GM12878 (cell line): ENCODE data around the gene KCNK7. TPM values are rescaled to one million over a fixed set of nuclear protein-coding genes. Genes with fewer than 3 reads are reported as not detected.

Experiments used
- ATAC-seq: fragments of 200-7000 bp; cut with Tn5 transposase; 3 replicates; pipeline ENCODE4 v1.9.1; 2020; ENCODE audit warnings: mild to moderate bottlenecking, moderate library complexity
- BruUV-seq: library from RNA; stranded (reverse); fragments of 400-500 nt; replicated peaks from 2 replicates; lab custom pipeline; 2021; lab: Mats Ljungman, UMichigan
- CTCF ChIA-PET: fragments of 300-600 bp; sonication (Branson Sonifier 250); formaldehyde crosslinking; extraction: SDS; loops from one replicate; lab custom pipeline; 2021; ENCODE audit warnings: inconsistent platforms; lab: Yijun Ruan, JAX
- POLR2A ChIA-PET: fragments of 350-600 bp; formaldehyde crosslinking; extraction: SDS; loops from one replicate; lab custom pipeline; 2021; ENCODE audit warnings: inconsistent platforms; lab: Charles Lee
- RAD21 ChIA-PET: fragments of 300-600 bp; sonication (Branson Sonifier 250); formaldehyde crosslinking; loops from one replicate; lab custom pipeline; 2023; ENCODE audit warnings: antibody characterized with exemption; ENCODE audit not compliant: unreplicated experiment; lab: Charles Lee
- SMC1A ChIA-PET: fragments of 300-600 bp; sonication (Branson Sonifier 250); formaldehyde crosslinking; loops from one replicate; lab custom pipeline; 2023; ENCODE audit not compliant: unreplicated experiment, uncharacterized antibody; lab: Charles Lee
- DNase-seq: peaks from one replicate; pipeline ENCODE4 v3.0.0-alpha.2; 2011; ENCODE audit warnings: low read depth, low spot score
- FAIRE-seq: peaks from 3 replicates; lab custom pipeline; 2011; peaks lifted over from hg19 to GRCh38; lab: Jason Lieb, UNC
- H2AFZ ChIP-seq: 2 replicates; pipeline ENCODE4 v1.6.0; 2011; ENCODE audit warnings: low read depth, low read length, control low read depth; ENCODE audit not compliant: control insufficient read depth
- H3K27ac ChIP-seq: 2 replicates; pipeline ENCODE4 v1.5.1; 2011; ENCODE audit warnings: control low read depth; ENCODE audit not compliant: control insufficient read depth, insufficient read depth
- H3K27me3 ChIP-seq, 2 experiments: replicated peaks in 1 of 2; 2 replicates each; pipeline versions ENCODE4 v1.6.0 to v1.6.1; 2011; ENCODE audit warnings: low read length in 1 of 2; ENCODE audit not compliant: control insufficient read depth in 2 of 2, insufficient read depth in 2 of 2
- H3K36me3 ChIP-seq, 2 experiments: 2 replicates each; pipeline ENCODE4 v1.5.1; 2011; ENCODE audit warnings: low read length in 1 of 2; ENCODE audit not compliant: control insufficient read depth in 2 of 2, insufficient read depth in 2 of 2
- H3K4me1 ChIP-seq: 2 replicates; pipeline ENCODE4 v1.6.1; 2011; ENCODE audit warnings: mild to moderate bottlenecking, low read length, moderate library complexity, mixed read lengths; ENCODE audit not compliant: control insufficient read depth, insufficient read depth
- H3K4me2 ChIP-seq: 2 replicates; pipeline ENCODE4 v1.6.0; 2011; ENCODE audit warnings: control low read depth; ENCODE audit not compliant: control insufficient read depth, insufficient read depth
- H3K4me3 ChIP-seq: fragments of 200-600 bp; sonication (generic); 2 replicates; pipeline ENCODE4 v1.5.1; 2016
- H3K79me2 ChIP-seq: 2 replicates; pipeline ENCODE4 v1.6.0; 2011; ENCODE audit warnings: low read length; ENCODE audit not compliant: control insufficient read depth, insufficient read depth
- H3K9ac ChIP-seq: 2 replicates; pipeline ENCODE4 v1.8.0; 2011; ENCODE audit warnings: low read length, control low read depth, mixed read lengths; ENCODE audit not compliant: control insufficient read depth, insufficient read depth
- H3K9me3 ChIP-seq: replicated peaks from 3 replicates; pipeline ENCODE4 v1.5.1; 2011; ENCODE audit warnings: mild to moderate bottlenecking, low read length; ENCODE audit not compliant: control insufficient read depth, insufficient read depth
- H4K20me1 ChIP-seq: 2 replicates; pipeline ENCODE4 v1.6.0; 2011; ENCODE audit not compliant: control insufficient read depth, insufficient read depth
- ATF7 ChIP-seq: fragments of 450-650 bp; IDR thresholded peaks from 2 replicates; pipeline ENCODE4 v1.6.1; 2016; ENCODE audit warnings: low read depth, mild to moderate bottlenecking
- CEBPB ChIP-seq, 2 experiments: fragments of 150-350 bp in 1 of 2; IDR thresholded peaks; 2 replicates each; pipeline ENCODE4 v1.6.1; 2012 to 2014; ENCODE audit warnings: low read depth in 2 of 2, low read length in 2 of 2, borderline replicate concordance in 1 of 2, inconsistent platforms in 1 of 2
- CREM ChIP-seq: IDR thresholded peaks from 2 replicates; pipeline ENCODE4 v1.6.1; 2014; ENCODE audit warnings: antibody characterized with exemption, low read depth
- E2F8 ChIP-seq: fragments of 450-650 bp; IDR thresholded peaks from 2 replicates; pipeline ENCODE4 v1.6.1; 2018; ENCODE audit warnings: mild to moderate bottlenecking, low read depth, moderate library complexity; ENCODE audit not compliant: partially characterized antibody
- HDAC2 ChIP-seq: fragments of 200-600 bp; sonication (generic); IDR thresholded peaks from 2 replicates; pipeline ENCODE4 v1.6.1; 2017
- IRF4 ChIP-seq: IDR thresholded peaks from 2 replicates; pipeline ENCODE4 v1.6.1; 2011; ENCODE audit warnings: low read depth, low read length
- NR2C2 ChIP-seq: IDR thresholded peaks from 2 replicates; pipeline ENCODE4 v1.6.1; 2011; ENCODE audit warnings: borderline replicate concordance, low read depth; ENCODE audit not compliant: control insufficient read depth, insufficient read length
- RELB ChIP-seq: fragments of 450-650 bp; IDR thresholded peaks from 2 replicates; pipeline ENCODE4 v1.6.1; 2017; ENCODE audit warnings: low read depth, mild to moderate bottlenecking, moderate library complexity
- SIN3A ChIP-seq: IDR thresholded peaks from 2 replicates; pipeline ENCODE4 v1.6.1; 2012; ENCODE audit warnings: low read depth, low read length, improper control_type of control experiment
- SIX5 ChIP-seq: IDR thresholded peaks from 2 replicates; pipeline ENCODE4 v1.6.1; 2011; ENCODE audit warnings: mild to moderate bottlenecking, low read depth, low read length, moderate library complexity; ENCODE audit not compliant: severe bottlenecking
- SP1 ChIP-seq: IDR thresholded peaks from one replicate; pipeline ENCODE4 v1.6.1; 2011; ENCODE audit warnings: low read depth, low read length
- TCF12 ChIP-seq: IDR thresholded peaks from 2 replicates; pipeline ENCODE4 v1.6.1; 2011; ENCODE audit warnings: low read depth, mild to moderate bottlenecking, low read length
- WGBS: methylation state at CpG from one replicate; pipeline ENCODE4 v1.1.6; 2016; ENCODE audit warnings: low lambda C conversion rate; ENCODE audit not compliant: insufficient replicate concordance, insufficient coverage; ENCODE audit errors: missing lambda C conversion rate; 5-methylcytosine and 5-hydroxymethylcytosine counted together
- in situ Hi-C: fragments of 300-500 bp; cut with MboI; formaldehyde crosslinking; loops from 9 replicates; pipeline ENCODE4 v1.14.3; 2018; ENCODE audit warnings: mixed read lengths
- intact Hi-C: fragments of 100-400 bp; cut with micrococcal nuclease; formaldehyde crosslinking; loops from one replicate; pipeline ENCODE4 v1.14.2; 2022; ENCODE audit not compliant: unreplicated experiment
- polyA plus RNA-seq, 11 experiments: library from polyadenylated mRNA; depleted of rRNA in 4 of 11; unstranded in 6 of 11; stranded (reverse) in 5 of 11; fragments of >200 nt; fragmentation: Nextera tagmentation in 4 of 11; fragmentation: Illumina TruSeq in 1 of 11; extraction: Ambion mirVana in 4 of 11; extraction: Trizol in 1 of 11; gene quantifications; 1 replicate in 1 of 11; 2 replicates in 10 of 11; pipeline versions ENCODE4 v1.2.1 to v1.2.3, GENCODE V29; 2011 to 2016; ENCODE audit warnings: inconsistent platforms in 2 of 11, missing spikeins in 2 of 11, low read depth in 1 of 11
- total RNA-seq, 4 experiments: library from RNA; depleted of rRNA in 3 of 4; stranded (reverse); fragments of >200 nt in 3 of 4; fragmentation: Illumina TruSeq in 1 of 4; extraction: Trizol in 1 of 4; gene quantifications; 2 replicates each; pipeline versions ENCODE4 v1.2.1 to v1.2.3, GENCODE V29; 2013 to 2021

The KCNK7 gene
- total and polyA plus RNA-seq, 10 of the 15 experiments (the other 5 are each of a cell fraction or from before 2014, with no cell fraction given) = 0.11 to 0.54 (median 0.23) TPM; not detected in 7

GRCh38 chr11:65615229-65615949 lies 19.8 kb upstream of the KCNK7 start, which contains the start of gene PCNX3:
Gene PCNX3 (plus strand): TSS chr11:65615776. CDS start chr11:65616312, 536 bp downstream.
- Histone ChIP-seq H4K20me1 (no peaks in the 10 kb centered on the region; the same call in 1 of the 2 replicates), H3K9me3 (no peaks in the 10 kb centered on the region), H3K27ac (peak within 1 kb of the TSS; percentile 91), H2AFZ (peak within 1 kb of the TSS; percentile 48; the same call in 1 of the 2 replicates), H3K4me1 (peaks cover 24% of the 10 kb centered on the region), H3K4me2 (peak within 1 kb of the TSS; percentile 94), H3K27me3 (no peaks in the 10 kb centered on the region), H3K36me3 (peaks cover 17 to 19% of the 10 kb centered on the region in 2 experiments; a peak in 3 of 4 replicates), H3K9ac (peak within 1 kb of the TSS; percentile 85), H3K4me3 (peak within 1 kb of the TSS; percentile 100), H3K79me2 (peaks cover 79% of the 10 kb centered on the region)
- ChIA-PET SMC1A (interaction anchor here (0.6 to 3.0 kb wide), 17 partner anchors 9 to 644 kb away, joined by 3 to 21 read pairs (median 5); partner anchors contain the start of genes CCDC85B, FAM89B, FIBP and RELA), POLR2A (interaction anchor here (0.5 to 5.0 kb wide), 22 partner anchors 11 to 335 kb away, joined by 3 to 41 read pairs (median 6); partner anchors contain the start of genes EHBP1L1, FAM89B, MUS81 and NEAT1), RAD21 (interaction anchor here (0.6 to 4.0 kb wide), 21 partner anchors 8 to 340 kb away, joined by 3 to 36 read pairs (median 3); partner anchors contain the start of genes DPF2, EHBP1L1, FAM89B and RELA), CTCF (interaction anchor here (0.6 to 3.8 kb wide), 18 partner anchors 11 to 317 kb away, joined by 3 to 35 read pairs (median 6); partner anchors contain the start of genes FAM89B, RELA, RNASEH2C and SIPA1)
- intact Hi-C loops = loop anchor here (1.0 to 2.0 kb wide), 5 partner anchors 23 to 75 kb away; partner anchors contain the start of genes SIPA1 and ZNRD2
- in situ Hi-C loops = no loop called here
- FAIRE-seq (peak; percentile 100), DNase-seq (peak; percentile 100), ATAC-seq (peak; percentile 86)
- no TSS peak for BruUV-seq
- WGBS = under 1% methylated on average over 53 of the region's 55 CpGs
- peak; percentile 91 for TF ChIP-seq SIN3A
- 0 out of 2 replicates have a peak, but pooled peaks have one; percentile 21 for TF ChIP-seq IRF4
- peak; percentile 99 for TF ChIP-seq SP1
- TF ChIP-seq ATF7 = peak; percentile 82
- peak; percentile 95 for TF ChIP-seq CREM
- TF ChIP-seq CEBPB (IDR thresholded peaks at IDR 0.05; ENCODE audit: borderline replicate concordance in 1 of 2, low read depth in 2 of 2, low read length in 2 of 2) = no peak
- no peak for TF ChIP-seq HDAC2
- peak; percentile 75 for TF ChIP-seq SIX5
- peak; percentile 97 for TF ChIP-seq NR2C2
- TF ChIP-seq RELB = peak; percentile 100
- peak; percentile 85 for TF ChIP-seq E2F8
- 0 out of 2 replicates have a peak, but pooled peaks have one; percentile 28 for TF ChIP-seq TCF12
